Hematopoietic multipotent progenitor cell treated with erythropoietin and hydrocortisone succinate and interleukin-3 and kit ligand, for 15 days (in vitro differentiated cells): ENCODE measurements around the gene CDH4.

ENCODE experiments used
- DNase-seq: peaks from one replicate; pipeline ENCODE4 v3.0.0-alpha.2; 2015; ENCODE audit warnings: low spot score

The CDH4 gene

DNA sequence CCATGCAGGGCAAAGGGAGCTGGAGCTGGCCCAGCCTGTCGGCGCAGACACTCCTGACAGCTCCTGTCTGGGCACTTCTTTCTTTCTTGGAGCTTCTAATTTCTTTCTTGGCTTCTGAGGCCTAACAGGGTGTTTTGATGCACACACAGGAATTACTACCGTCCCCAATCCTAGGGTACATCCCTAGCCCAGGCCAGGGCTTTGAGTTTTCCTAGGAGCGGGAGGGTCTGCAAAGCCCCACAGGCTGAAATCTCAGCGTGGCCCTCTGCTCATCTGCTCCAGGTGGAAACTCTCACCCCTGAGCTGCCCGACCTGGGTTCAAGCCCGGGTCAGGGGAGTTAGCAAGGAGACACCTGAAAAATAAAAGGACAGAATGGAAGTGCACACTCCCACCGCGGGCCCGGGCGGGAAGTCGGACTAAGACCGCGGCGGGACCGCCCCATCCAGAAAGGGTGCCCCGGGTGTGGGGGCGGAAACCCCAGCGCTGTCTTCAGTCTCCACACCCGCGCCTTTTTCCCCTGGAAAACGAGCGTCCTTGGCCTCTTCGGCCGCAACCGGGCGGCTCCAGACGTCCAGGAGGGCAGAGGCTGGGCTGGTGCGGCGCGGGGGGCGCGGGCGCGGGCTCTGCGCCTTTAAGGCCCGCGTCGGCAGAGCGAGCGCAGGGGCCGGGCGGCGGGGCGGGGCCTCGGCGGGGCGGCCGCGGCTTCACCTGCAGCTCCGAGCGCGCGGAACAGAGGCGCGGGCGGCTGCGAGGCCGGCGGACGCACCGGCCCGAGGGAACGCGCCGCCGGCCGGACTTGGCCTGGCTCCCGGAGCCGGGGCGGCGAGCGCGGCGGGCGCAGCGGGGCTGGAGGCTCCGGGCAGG lies at the start of gene CDH4:
Gene CDH4, plus strand, starts transcription at position 733 of the 865 bp plus-strand sequence.
- no peak for DNase-seq

DNA sequence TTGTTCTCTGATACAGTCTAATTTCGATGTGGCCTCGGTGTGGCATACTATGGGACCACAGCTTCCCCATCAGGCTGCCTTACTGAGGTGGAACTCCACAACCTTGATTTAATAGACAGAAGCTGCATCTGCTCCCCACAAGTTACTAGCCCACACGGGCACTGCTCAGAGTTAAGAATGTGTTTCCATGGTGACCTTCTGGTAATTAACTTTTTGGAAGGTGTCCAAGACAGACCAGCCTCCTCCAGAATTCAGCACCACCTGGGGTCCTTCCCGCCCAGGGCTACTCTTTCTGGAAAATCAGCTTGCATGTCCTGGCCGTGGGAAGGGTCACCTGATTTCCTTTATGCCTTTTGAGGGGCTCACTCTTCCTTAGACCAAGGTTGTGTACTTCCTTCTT lies 48.7 kb upstream of the CDH4 start:
- DNase-seq, result no peak

DNA sequence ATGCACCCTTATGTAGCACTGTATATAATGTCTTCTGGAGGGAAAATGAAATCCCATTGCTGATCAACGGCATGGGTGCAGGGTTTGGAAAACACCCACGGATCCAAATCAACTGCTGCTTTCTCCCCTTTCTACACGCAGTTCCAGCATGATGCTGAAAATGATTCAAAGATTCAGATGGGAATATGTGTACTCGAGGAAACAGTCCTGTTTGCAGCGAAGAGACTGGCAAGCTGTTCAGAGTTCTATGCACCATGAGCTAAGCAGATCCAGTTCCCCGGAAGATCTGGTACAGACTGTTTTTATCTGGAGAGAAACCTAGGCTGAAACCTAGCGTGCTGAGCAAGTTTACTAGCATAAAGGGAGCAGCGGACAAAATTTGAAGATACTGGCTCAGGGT lies 47.9 kb upstream of the CDH4 start:
- DNase-seq, result no peak

DNA sequence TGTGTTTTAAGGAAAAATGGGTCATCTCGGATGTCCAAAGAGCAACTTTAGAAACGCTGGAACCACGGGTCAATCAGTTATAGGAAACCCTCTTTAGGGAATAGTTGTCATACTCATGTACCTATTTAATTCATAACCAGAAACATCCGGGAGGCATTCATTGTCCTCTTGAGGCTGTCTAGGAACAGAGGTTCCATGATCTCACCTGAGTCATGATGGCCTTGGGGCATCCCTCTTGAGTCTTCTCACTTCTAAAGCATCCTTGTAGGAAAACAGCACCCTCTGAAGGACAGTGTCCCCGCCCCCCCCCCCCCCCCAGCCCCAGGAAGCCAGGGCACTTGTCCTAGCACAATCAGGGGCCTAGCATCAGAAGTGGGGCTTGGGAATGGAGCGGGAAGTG lies 46.3 kb upstream of the CDH4 start:
- DNase-seq, result no peak

DNA sequence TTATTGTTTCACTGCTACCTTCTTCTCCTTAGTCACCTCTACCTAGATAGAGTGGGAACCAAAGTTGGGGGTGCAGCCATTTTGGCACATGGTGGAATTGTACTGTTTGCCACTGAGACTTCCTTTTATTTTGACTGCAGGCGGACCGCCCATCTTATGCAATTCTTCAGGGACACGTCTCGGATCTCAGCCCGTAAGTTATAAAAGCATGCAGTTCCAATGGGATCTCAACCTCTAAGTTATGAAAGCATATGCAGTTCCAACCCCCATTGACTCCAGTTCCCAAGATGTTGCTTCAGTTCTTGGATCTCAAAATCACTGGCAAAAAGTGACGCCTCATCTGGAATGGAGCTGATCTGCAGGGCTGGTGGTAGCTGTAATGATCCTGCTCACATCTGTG lies 41.2 kb upstream of the CDH4 start:
- DNase-seq, result no peak

DNA sequence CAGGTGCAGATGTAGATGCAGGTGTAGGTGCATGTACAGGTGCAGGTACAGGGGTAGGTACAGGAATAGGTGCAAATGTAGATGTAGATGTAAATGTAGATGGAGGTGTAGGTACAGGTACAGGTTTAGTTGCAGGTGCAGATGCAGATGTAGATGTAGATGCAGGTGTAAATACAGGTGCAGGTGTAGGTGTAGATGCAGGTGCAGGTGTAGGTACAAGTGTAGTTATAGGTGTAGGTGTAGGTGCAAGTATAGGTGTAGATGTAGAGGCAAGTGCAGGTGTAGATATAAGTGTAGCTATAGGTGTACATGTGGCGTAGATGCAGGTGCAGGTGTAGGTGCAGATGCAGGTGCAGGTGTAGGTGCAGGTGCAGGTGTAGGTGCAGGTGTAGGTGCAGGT lies 34.2 kb upstream of the CDH4 start:
- no peak for DNase-seq

DNA sequence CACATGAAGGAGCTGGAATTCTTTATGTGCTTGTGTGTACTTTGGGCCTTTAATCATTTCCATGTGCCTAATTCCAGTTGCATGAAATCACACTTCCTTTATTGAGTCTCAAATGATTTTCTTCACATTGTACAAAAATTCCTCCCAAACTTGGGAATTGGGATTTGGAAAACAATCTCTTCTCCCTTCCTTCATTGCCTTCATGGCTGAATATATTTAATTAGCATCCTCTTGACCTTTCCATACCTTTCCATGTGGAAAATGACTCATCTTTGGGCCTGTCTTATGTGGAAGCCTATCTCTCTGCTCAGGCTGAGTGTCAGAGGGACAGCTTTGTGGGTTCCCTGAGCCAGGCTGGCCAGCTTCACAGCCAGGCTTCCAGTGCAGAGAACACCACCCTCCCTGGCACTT lies 33.0 kb upstream of the CDH4 start:
- no peak for DNase-seq

DNA sequence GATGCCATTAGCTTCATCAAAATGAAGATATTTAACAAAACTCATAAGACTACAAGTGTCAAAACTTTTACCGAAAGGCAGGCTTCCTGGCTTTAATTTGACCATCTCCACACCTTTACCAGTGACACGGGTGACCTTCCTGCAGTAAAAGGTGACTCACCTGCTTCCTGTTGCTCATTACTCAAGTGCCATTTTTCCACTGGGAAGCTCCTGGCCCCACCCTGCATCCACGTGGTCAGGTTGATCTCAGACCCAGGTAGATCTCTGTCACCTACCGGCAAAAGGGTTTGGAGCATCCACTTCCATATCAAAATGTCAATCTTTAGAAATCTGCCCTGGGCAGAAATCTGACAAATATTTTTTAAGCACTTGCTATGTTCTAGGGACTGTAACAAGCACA lies 31.9 kb upstream of the CDH4 start:
- DNase-seq, result no peak

DNA sequence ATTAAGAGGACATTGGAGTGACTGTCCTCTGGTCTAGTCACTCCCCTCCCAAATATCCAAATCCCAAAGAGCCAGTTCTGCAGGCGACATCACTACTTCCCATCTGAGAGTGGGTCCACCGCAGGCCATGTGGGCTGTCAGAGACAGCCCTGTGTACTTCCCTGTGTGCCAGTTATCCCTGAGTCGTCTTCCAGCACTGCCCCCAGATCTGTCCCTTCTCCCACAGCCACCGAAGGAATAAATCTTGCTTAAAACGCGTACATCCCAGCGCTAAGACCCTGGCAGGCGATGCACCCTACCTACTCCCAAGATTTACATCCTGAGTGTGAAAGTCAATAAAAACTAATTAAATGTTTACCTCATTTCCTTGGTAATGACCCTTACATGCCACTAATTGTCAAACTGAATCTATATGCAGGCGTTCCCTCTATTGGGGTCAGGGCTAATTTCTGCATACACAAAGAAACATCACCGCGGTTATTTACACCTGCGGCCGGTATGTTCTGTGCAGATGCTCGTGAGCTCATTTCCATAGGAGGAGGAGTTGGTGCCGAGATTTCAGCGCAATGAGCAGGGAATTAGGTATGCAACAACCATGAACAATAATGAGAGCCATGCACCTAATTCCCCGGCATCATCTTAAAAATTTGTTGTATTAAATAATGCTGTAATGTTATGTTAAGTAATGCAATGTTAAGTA lies 31.3 kb upstream of the CDH4 start:
- no peak for DNase-seq

DNA sequence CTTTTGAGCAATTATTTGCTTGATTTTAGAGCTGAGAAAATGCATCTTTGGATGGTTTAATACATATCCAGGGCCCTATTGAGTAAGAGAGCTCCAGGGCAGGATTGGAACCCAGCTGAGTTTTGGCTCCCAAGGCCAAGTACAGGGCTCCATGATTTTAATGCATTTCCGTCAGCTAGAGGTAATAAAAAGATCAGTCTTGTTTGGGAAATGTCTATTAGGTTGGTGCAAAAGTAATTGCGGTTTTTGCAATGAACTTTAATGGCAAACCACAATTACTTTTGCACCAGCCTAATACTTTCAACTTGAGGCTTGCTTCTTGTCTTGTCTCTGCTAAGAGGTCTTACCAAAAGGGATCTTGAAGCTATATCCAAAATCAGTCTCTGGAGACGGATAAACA lies 29.4 kb upstream of the CDH4 start:
- DNase-seq, result no peak

DNA sequence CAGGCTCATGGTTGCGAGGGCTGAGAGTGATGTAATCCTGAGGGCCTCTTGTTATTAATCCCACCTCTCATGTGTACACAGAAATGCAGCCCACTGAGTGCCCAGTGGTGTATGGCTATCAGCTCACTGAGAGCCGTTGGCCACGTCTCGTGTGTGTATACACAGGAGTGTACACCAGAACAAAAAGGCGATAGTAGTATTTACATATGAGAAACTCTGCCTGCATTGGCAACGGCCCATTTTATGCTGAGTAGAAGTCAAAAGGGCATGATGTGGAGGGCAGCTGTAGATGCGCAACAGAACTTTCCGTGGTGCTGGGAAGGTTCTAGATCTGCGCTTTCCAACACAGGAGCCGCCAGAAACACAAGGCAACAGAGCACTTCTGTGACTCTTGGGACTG lies 28.9 kb upstream of the CDH4 start:
- no peak for DNase-seq

DNA sequence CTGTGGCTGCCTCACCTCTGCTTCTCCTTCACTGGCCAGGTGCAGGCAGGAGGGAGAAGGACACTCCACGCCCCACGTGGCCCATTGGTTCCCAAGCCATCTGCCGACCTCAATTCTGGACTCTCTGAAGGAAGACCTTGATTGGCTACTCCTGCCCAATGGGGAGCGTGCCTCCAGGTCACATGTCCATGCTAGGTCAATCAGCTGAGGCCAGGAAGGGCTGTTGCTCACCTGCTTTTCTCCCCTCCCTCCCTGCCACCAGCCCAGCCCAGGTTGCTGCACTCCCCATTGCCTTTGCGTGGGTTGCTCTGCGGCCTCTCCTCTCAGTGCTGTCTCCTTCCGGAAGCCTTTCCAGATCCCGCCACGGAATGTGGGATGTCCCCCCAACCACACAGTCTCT lies 21.9 kb upstream of the CDH4 start:
- no peak for DNase-seq

DNA sequence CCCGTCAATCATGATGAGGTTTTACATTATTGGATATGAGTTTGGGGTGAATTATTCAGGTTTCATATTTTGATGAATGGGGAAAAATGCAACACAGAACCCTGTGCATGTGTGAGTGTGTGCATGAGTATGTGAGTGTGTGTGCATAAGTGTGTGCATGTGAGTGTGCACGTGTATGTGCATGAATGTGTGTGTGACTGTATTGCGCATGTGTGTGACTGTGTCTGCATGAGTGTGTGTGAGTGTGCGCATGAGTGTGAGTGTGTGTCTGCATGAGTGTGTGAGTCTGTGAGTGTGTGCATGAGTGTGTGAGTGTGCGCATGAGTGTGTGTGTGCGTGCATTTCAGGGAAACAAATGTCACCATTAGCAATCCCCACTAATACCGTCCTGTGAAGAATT lies 18.5 kb upstream of the CDH4 start:
- DNase-seq, result no peak

DNA sequence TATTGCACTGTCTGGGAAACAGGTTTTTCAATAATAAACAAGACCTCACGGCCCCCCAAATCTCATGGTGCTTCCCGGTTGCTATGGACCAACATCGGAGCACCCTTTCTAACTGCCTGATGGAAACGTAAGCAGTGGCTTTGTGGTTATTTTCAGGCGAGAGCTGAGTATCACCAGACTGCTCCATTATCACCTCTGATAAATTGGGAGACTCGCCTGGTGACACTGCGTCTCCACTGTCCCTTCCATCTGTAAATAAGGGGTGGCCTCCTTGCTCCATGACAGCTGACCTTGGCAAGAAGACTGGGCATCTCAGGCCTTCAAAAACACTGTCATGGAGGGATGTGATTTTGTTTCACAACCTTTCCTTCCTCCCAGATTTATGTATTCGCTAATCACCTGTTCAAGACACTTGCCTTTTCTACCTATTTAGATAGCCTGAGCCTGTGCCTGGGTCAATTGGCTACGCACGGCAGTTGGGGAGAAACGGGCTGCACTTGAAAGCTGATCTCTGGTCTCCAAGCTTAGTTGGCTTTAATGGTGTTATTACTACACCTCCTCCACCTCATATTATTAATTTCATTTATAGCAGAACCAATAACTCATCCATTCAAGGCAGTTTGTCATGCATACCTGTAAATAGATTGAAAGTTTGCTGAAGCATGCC lies 17.7 kb upstream of the CDH4 start:
- DNase-seq, result no peak

DNA sequence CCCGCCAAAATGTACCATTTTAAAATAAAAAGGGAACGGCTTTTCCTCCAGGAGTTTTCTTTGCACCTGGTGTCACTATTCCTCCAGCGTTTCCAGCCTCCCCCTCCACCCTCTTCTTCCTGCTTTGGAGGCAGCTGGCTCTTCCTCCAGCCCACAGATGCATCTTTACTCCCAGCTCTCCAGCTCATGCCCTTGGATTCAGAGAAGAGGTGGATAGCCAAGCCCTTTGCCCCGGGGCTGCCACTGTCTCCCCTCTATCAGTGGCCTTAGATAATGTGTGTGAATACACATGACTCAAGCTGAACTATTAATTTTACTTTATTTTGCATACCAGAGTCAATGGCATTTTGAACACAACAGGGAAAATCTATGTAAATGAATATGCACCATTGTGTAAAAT lies 15.3 kb upstream of the CDH4 start:
- DNase-seq, result no peak

DNA sequence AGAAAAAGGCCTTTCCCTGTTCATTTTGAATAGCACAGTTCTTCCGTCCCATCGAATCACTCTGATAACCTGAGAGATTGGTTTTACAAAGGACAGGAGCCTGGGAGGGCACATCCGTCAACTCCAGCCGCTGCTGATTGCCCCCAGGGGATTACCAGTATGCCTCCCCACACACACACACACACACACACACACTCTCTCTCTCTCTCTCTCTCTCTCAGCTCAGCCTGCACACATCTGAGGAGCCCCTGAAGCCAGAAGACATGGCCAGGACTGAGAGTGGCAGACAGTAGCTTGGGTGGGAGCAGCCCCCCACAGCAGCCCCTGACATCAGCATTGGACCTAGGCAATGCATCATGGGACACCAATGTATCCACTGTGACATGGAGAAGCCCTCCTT lies 13.2 kb upstream of the CDH4 start:
- DNase-seq, result no peak

DNA sequence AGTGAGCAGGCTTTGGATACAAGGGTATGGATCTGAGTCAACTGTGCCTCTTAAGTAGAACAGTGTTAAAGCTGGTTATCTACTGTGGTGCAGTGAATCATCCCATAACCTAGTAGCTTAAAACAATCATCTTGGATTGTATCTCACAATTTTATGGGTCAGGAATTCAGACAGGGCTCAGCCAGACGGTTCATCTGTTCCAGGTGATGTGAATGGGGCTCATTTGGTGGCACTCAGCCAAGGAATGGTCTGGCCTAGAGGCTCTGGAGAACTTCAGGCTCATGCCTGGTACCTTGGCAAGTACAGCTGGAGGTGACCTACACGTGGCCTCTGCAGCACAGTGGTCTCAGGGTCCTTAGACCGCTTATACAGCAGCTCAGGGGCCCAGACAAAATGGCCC lies 11.2 kb upstream of the CDH4 start:
- no peak for DNase-seq

DNA sequence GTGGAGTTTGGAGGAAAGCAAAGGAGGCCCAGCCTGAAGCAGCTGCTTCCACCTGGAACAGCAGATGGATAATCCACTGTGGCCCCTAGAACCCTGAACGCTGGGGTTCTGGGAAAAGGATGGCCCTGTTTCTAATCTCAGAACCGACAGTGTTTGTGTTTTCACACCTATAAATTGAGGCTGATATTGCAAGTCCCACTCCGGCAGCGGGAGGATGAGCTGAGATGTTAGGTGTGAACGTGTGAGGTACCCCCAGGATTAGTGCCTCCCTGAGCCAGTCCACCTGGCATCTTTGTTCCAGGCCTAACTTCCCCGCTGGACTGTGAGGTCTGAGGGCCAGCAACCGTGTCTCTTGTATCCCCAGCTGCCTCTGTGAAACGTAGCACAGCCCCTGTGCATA lies 7.8 kb upstream of the CDH4 start:
- DNase-seq, result no peak

DNA sequence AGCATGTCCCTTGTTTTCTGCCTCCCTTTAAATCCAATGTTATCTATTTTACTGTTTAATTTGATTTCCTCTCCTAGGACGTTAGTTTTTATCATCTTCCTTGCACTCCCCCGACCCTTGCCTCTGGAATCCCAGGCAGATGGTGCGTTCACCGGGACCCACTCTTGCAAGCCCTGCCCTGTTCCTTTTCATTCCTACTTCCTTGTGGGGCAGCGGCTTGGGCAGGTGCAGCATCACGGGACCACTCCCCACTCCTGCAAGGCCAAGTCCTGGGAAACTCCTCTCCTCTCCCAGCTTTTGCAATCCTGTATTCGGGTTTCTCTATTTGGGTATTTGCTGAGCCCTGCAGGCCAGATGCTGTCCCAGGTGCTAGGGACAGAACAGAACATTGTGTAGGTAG lies 5.8 kb upstream of the CDH4 start:
- no peak for DNase-seq

DNA sequence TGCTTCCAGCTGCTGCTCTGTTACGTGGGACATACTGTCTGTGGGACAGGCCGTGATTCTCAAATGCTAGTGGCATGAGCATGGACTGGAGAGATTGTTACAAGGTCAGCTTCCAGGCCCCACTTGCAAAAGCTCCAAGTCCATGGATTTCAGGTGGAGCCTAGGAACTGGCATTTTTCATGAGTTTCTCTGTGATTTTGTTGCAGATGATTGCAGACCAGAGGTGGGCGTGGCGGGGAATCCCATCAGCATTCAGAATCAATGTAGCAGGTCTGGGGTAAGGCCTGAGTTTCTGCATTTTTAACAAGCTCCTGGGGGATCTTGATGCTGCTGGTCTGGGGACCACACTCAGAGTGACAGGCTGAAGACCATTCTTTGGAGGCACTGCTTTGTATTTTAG lies 2.4 kb upstream of the CDH4 start:
- DNase-seq, result no peak

DNA sequence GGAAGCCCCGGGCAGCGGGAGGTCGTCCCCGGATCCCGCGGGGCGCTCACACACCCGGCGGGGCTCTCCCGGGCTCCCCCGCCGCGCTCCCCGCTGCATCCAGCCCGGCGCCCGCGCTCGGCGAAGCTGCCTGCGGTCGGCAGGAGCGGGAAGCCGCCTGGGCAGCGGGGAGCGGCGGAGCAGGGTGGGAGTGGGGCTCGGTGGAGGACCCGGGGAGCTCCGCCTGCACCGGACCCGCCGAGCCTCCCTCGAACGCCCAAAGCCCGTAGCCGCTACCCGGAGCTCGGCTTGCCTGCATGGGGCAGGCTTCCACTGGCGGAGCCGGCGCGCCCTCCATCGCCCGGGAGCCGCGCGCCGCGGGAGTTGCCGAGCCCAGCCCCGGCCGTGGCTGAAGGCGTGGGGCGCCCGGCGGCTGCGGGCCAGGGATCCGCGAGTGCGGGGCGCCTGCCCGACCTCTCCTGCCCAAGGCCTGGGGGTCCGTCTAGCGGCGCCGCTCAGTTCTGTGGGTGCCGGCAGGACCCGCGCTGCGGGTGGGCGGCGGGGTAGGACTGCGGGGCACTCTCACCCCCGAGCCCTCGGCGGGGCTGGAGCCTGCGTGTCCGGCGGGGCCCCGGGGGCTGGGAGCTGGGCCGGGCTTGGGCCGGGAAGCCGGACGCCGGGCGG lies 671 bp downstream of the CDH4 start:
- no peak for DNase-seq

DNA sequence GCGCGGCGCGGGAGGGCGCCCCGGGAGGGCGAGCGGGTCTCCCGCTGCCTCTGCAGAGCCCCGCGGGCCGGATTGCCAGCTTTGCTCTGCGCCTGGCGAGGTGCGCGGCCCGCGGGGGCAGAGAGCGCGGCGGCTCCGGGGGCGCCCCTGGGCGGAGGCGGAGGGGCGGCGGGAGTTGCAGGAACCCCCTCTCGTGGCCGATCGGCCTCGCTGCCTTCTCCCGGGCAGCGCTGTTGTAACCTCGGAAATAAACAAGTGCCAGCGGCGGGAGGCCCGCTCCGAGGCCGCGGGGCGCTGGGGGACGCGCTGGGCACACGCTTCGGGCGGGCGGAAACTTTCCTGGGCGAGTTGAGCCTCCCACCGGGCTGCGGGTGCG lies 1.2 kb downstream of the CDH4 start:
- DNase-seq, result no peak
